Measurements from ENCODE around the gene HSPG2. TPM values are rescaled to one million over a fixed set of nuclear protein-coding genes. Genes with fewer than 3 reads are reported as not detected.

Gene HSPG2
- total and polyA plus RNA-seq, 2 donors (not counting 1 experiment from before 2014, with no cell fraction given): 2.0 to 4.5 TPM

GRCh38 chr1:21829294-21829693, 107.8 kb downstream of the HSPG2 start:
- H3K79me2 ChIP-seq (ENCODE audit: control insufficient read depth, insufficient read depth, low read length): no peaks in the 10 kb centered on the region
- no peak overlapping the region for H3K9ac ChIP-seq (ENCODE audit: low read length)
- no peak overlapping the region for H3K4me2 ChIP-seq (replicated peaks; ENCODE audit: low read depth, low read length, poor library complexity, severe bottlenecking)
- ChIA-PET CTCF (no interaction called here), POLR2A (no interaction called here)
- Mint-ChIP-seq H3K9me3 (ENCODE audit: insufficient read depth) (peaks cover 8% of the 10 kb centered on the region), H3K27me3 (no peaks in the 10 kb centered on the region), H3K27ac (no peak overlapping the region), H3K4me1 (no peaks in the 10 kb centered on the region), H3K4me3 (no peak overlapping the region)
- no peaks in the 10 kb centered on the region for H3K27me3 ChIP-seq (replicated peaks in 1 of 4; ENCODE audit: control extremely low read depth in 1 of 4, control insufficient read depth in 3 of 4, insufficient read depth in 4 of 4, low read length in 3 of 4)
- H3K4me3 ChIP-seq (ENCODE audit: control extremely low read depth in 1 of 5, extremely low read depth in 1 of 5, insufficient read depth in 1 of 5, low read depth in 2 of 5, low read length in 4 of 5): no peak overlapping the region
- no peak for TF ChIP-seq CTCF (IDR thresholded peaks at IDR 0.05)
- TF ChIP-seq EZH2 (IDR thresholded peaks at IDR 0.05; ENCODE audit: borderline replicate concordance, insufficient read depth, low read depth, low read length, poor library complexity, severe bottlenecking): no peak
- 95% methylated on average over 17 of the region's 17 CpGs for WGBS (ENCODE audit: insufficient coverage)
- intact Hi-C loops (cut with micrococcal nuclease): no loop called here
- ATAC-seq (ENCODE audit: low read depth): no peak
- H3K36me3 ChIP-seq (replicated peaks in 1 of 2; ENCODE audit: control extremely low read depth in 1 of 2, control insufficient read depth in 1 of 2, extremely low read depth in 1 of 2, insufficient read depth in 2 of 2, low read length in 1 of 2): peaks cover 0 to 2% of the 10 kb centered on the region in 2 experiments
- H2AFZ ChIP-seq (ENCODE audit: insufficient read depth, low read depth, low read length, poor library complexity, severe bottlenecking): no peak overlapping the region
- no peaks in the 10 kb centered on the region for H4K20me1 ChIP-seq (ENCODE audit: control insufficient read depth, insufficient read depth, low read length, poor library complexity, severe bottlenecking)
- peaks cover 0 to 20% (median 7%) of the 10 kb centered on the region in 3 donors for H3K9me3 ChIP-seq (ENCODE audit: control extremely low read depth in 1 of 3, control insufficient read depth in 2 of 3, insufficient read depth in 1 of 3, low read length in 2 of 3)
- H3K4me1 ChIP-seq (ENCODE audit: control insufficient read depth in 2 of 2, insufficient read depth in 2 of 2, low read length in 2 of 2): no peaks in the 10 kb centered on the region
- DNase-seq: no peak
- no peak overlapping the region for H3K27ac ChIP-seq (ENCODE audit: low read length in 2 of 2)

GRCh38 chr1:21828506-21829210, 108.5 kb downstream of the HSPG2 start:
- no peak overlapping the region for H3K4me3 Mint-ChIP-seq
- CTCF ChIA-PET: no interaction called here
- no peak overlapping the region for H3K27ac ChIP-seq (ENCODE audit: low read length in 2 of 2)

More at GRCh38 chr1:21828506-21829210, 108.5 kb downstream of the HSPG2 start:
- peaks cover 0 to 14% (median under 1%) of the 10 kb centered on the region in 3 donors for H3K9me3 ChIP-seq (ENCODE audit: control extremely low read depth in 1 of 3, control insufficient read depth in 2 of 3, insufficient read depth in 1 of 3, low read length in 2 of 3)
- Mint-ChIP-seq H3K9me3 (ENCODE audit: insufficient read depth) (peaks cover 4% of the 10 kb centered on the region), H3K27ac (no peak overlapping the region), H3K4me1 (peaks cover 3% of the 10 kb centered on the region), H3K27me3 (no peaks in the 10 kb centered on the region)
- H4K20me1 ChIP-seq (ENCODE audit: control insufficient read depth, insufficient read depth, low read length, poor library complexity, severe bottlenecking): no peaks in the 10 kb centered on the region
- H3K27me3 ChIP-seq (replicated peaks in 1 of 4; ENCODE audit: control extremely low read depth in 1 of 4, control insufficient read depth in 3 of 4, insufficient read depth in 4 of 4, low read length in 3 of 4): no peaks in the 10 kb centered on the region
- peaks cover 0 to 2% of the 10 kb centered on the region in 2 experiments for H3K36me3 ChIP-seq (replicated peaks in 1 of 2; ENCODE audit: control extremely low read depth in 1 of 2, control insufficient read depth in 1 of 2, extremely low read depth in 1 of 2, insufficient read depth in 2 of 2, low read length in 1 of 2)
- no peak overlapping the region for H3K9ac ChIP-seq (ENCODE audit: low read length)
- H3K4me2 ChIP-seq (replicated peaks; ENCODE audit: low read depth, low read length, poor library complexity, severe bottlenecking): no peak overlapping the region
- 95% methylated on average over 28 of the region's 28 CpGs for WGBS (ENCODE audit: insufficient coverage)
- ATAC-seq (ENCODE audit: low read depth) (no peak), DNase-seq (no peak)
- no peak for TF ChIP-seq EZH2 (IDR thresholded peaks at IDR 0.05; ENCODE audit: borderline replicate concordance, insufficient read depth, low read depth, low read length, poor library complexity, severe bottlenecking)
- no peak for TF ChIP-seq CTCF (IDR thresholded peaks at IDR 0.05)
- intact Hi-C loops (cut with micrococcal nuclease): no loop called here
- H3K4me1 ChIP-seq (ENCODE audit: control insufficient read depth in 2 of 2, insufficient read depth in 2 of 2, low read length in 2 of 2): no peaks in the 10 kb centered on the region
- H2AFZ ChIP-seq (ENCODE audit: insufficient read depth, low read depth, low read length, poor library complexity, severe bottlenecking): no peak overlapping the region
- no peak overlapping the region for H3K4me3 ChIP-seq (ENCODE audit: control extremely low read depth in 1 of 5, extremely low read depth in 1 of 5, insufficient read depth in 1 of 5, low read depth in 2 of 5, low read length in 4 of 5)
- no peaks in the 10 kb centered on the region for H3K79me2 ChIP-seq (ENCODE audit: control insufficient read depth, insufficient read depth, low read length)
- POLR2A ChIA-PET: no interaction called here

Measured in B cell (primary cell).